Measurements from ENCODE around the gene BTBD2. TPM values are rescaled to one million over a fixed set of nuclear protein-coding genes. Genes with fewer than 3 reads are reported as not detected.

The BTBD2 gene
- polyA plus RNA-seq, 1 experiment, result 25.5 TPM

DNA sequence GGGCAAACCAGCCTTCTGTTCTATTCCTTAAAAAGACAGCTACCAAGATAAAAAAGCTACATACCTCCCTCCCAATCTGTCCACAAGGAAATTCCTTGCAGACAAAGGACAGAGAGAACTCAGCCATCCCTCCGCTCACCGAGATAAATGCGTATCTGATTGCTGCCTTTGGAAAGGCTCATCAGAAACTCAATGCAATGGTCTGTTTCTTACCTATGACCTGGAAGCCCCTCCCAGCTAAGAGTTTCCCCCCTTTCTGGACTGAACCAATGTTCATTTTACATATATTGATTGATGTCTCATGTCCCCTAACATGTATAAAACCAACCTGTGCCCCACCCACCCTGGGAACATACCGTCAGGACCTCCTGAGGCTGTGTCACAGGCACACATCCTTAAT lies 11.6 kb downstream of the BTBD2 start:
- TF ChIP-seq, protein P1, sequence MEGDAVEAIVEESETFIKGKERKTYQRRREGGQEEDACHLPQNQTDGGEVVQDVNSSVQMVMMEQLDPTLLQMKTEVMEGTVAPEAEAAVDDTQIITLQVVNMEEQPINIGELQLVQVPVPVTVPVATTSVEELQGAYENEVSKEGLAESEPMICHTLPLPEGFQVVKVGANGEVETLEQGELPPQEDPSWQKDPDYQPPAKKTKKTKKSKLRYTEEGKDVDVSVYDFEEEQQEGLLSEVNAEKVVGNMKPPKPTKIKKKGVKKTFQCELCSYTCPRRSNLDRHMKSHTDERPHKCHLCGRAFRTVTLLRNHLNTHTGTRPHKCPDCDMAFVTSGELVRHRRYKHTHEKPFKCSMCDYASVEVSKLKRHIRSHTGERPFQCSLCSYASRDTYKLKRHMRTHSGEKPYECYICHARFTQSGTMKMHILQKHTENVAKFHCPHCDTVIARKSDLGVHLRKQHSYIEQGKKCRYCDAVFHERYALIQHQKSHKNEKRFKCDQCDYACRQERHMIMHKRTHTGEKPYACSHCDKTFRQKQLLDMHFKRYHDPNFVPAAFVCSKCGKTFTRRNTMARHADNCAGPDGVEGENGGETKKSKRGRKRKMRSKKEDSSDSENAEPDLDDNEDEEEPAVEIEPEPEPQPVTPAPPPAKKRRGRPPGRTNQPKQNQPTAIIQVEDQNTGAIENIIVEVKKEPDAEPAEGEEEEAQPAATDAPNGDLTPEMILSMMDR (IDR thresholded peaks at IDR 0.05; ENCODE audit: low read depth, low read length), result no peak
- peaks cover 7% of the 10 kb centered on the region; the same call in 1 of the 2 replicates for H3K9me3 ChIP-seq (ENCODE audit: control insufficient read depth, insufficient read depth, low read length)
- ChIA-PET CTCF (interaction anchor here (0.6 kb wide), 1 partner anchor 15 kb away, joined by 4 read pairs; no protein-coding TSS in a partner anchor), POLR2A (interaction anchor here (0.6 to 0.7 kb wide), 2 partner anchors 60 to 98 kb away, joined by 4 to 8 read pairs; no protein-coding TSS in a partner anchor)
- H3K27ac ChIP-seq (ENCODE audit: low read depth, low read length), result no peak overlapping the region
- no peak for DNase-seq (ENCODE audit: low read depth, low spot score)
- no peak overlapping the region for H3K4me3 ChIP-seq (ENCODE audit: low read depth, low read length)
- no peaks in the 10 kb centered on the region for H3K27me3 ChIP-seq (ENCODE audit: control insufficient read depth, insufficient read depth, low read length)

DNA sequence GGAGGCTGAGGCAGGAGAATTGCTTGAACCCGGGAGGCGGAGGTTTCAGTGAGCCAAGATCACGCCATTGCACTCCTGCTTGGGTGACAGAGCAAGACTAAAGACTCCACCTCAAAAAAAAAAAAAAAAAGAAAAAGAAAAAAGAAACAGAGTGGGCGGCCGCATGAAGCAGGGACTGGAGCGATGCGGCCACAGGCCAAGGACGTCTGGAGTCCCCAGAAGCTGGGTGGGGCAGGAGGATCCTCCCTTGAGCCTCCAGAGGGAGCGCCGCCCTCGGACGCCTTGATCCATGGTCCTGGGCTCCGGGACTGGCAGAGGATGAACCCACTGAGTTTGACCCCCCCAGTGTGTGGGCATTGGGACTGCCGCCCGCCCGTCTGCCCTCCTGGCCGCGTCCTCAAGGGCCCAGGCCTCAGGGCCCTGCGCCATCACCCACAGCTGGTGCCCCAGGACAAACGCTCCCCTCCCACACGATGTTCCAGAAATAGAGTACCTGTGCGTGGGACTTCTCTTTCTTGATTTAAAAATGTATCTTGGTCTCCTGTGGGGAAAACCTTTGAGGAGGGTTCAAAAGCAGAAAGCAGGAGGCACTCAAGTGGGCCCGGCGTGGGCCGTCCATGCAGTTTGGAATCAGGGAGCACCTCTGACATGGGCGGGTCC lies 15.5 kb downstream of the BTBD2 start:
- Histone ChIP-seq H3K4me3 (ENCODE audit: low read depth, low read length) (no peak overlapping the region), H3K27ac (ENCODE audit: low read depth, low read length) (no peak overlapping the region), H3K9me3 (ENCODE audit: control insufficient read depth, insufficient read depth, low read length) (peaks cover 12% of the 10 kb centered on the region; the same call in 1 of the 2 replicates), H3K27me3 (ENCODE audit: control insufficient read depth, insufficient read depth, low read length) (no peaks in the 10 kb centered on the region)
- TF ChIP-seq, protein P1 (IDR thresholded peaks at IDR 0.05; ENCODE audit: low read depth, low read length), result no peak
- no peak for DNase-seq (ENCODE audit: low read depth, low spot score)
- ChIA-PET POLR2A (no interaction called here), CTCF (no interaction called here)

DNA sequence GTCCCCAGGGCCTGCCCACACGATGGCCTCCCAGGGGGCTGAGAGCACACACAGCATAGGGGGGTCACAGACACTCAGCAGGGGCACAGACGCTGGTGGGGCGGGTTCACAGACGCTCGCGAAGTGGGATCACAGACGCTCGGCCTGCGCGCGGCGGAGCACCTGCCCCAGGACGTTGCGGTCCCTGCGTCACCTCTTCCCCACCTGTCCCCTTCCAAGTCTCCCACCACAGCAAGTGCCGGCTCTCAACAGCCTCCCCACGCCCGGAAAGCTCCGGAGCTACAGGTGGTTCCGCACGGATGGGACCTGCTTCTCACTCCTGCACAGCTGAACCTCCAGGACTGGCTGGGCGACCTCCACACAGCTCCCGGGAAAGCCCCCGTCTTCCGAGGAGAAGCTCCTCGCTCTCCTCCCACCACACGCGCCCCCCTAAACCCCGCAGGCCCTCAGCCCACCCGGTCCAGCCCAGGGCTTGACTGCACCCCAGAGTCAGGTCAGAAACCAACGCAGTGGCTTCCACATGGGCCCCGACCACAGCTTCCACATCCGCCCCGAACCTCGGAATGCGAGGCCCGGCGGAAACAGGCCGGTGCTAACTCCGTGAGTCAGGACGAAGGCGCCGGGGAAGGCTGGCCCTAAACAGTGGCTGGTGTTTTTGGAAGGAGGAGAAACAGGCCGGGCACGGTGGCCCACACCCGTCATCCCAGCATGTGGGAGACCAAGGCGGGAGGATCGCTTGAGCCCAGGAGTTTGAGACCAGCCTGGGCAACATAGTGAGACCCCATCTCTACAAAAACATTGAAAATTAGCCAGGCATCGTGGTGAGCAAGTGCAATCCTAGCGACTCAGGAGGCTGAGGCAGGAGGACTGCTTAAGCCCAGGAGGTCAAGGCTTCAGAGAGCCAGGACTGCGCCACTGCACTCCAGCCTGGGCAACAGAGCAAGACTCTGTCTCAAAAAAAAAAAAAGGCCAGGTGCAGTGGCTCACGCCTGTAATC lies 16.5 kb downstream of the BTBD2 start:
- POLR2A ChIA-PET, result no interaction called here
- Histone ChIP-seq H3K4me3 (ENCODE audit: low read depth, low read length) (no peak overlapping the region), H3K27me3 (ENCODE audit: control insufficient read depth, insufficient read depth, low read length) (no peaks in the 10 kb centered on the region), H3K27ac (ENCODE audit: low read depth, low read length) (no peak overlapping the region), H3K9me3 (ENCODE audit: control insufficient read depth, insufficient read depth, low read length) (peaks cover 12% of the 10 kb centered on the region; the same call in 1 of the 2 replicates)
- TF ChIP-seq, protein P1 (IDR thresholded peaks at IDR 0.05; ENCODE audit: low read depth, low read length), result no peak
- CTCF ChIA-PET, result no interaction called here
- no peak for DNase-seq (ENCODE audit: low read depth, low spot score)

- Histone ChIP-seq H3K4me3 (ENCODE audit: low read depth, low read length) (no peak overlapping the region), H3K27ac (ENCODE audit: low read depth, low read length) (no peak overlapping the region), H3K27me3 (ENCODE audit: control insufficient read depth, insufficient read depth, low read length) (no peaks in the 10 kb centered on the region), H3K9me3 (ENCODE audit: control insufficient read depth, insufficient read depth, low read length) (peaks cover 17% of the 10 kb centered on the region; the same call in 1 of the 2 replicates)
- CTCF ChIA-PET, result no interaction called here
- TF ChIP-seq, protein P1 (IDR thresholded peaks at IDR 0.05; ENCODE audit: low read depth, low read length), result no peak
- POLR2A ChIA-PET, result no interaction called here
- DNase-seq (ENCODE audit: low read depth, low spot score), result no peak
Measured at GRCh38 chr19:1997353-1998233, 17.9 kb downstream of the BTBD2 start.
